ENCODE measurements around the gene SASH1. TPM values are rescaled to one million over a fixed set of nuclear protein-coding genes. Genes with fewer than 3 reads are reported as not detected.

Gene SASH1
- total RNA-seq, 1 experiment from 2014 or later = 11.7 TPM

GRCh38 chr6:148547110-148547509, 204.5 kb downstream of the SASH1 start:
- H3K36me3 ChIP-seq (ENCODE audit: control insufficient read depth in 1 of 2, insufficient read depth in 2 of 2, low read length in 2 of 2) = no peaks in the 10 kb centered on the region
- no peak overlapping the region for H3K4me2 ChIP-seq (ENCODE audit: low read length)
- ChIA-PET POLR2A (no interaction called here), CTCF (no interaction called here), RAD21 (ENCODE audit: low non-redundant PET in 1 of 2, low total read pairs in 2 of 2, uncharacterized antibody in 2 of 2, unreplicated experiment in 2 of 2) (no interaction called here)
- no peaks in the 10 kb centered on the region for H3K79me2 ChIP-seq (ENCODE audit: insufficient read depth, low read length)
- no peaks in the 10 kb centered on the region for H3K27me3 ChIP-seq (ENCODE audit: insufficient read depth, low read length)
- H3K9ac ChIP-seq (ENCODE audit: low read length) = no peak overlapping the region
- no peak overlapping the region for H3K27ac ChIP-seq (ENCODE audit: low read depth, low read length)
- no peak overlapping the region for H2AFZ ChIP-seq (ENCODE audit: low read depth, low read length, poor library complexity, severe bottlenecking)
- intact Hi-C loops (cut with micrococcal nuclease) = no loop called here
- no peak for ATAC-seq
- no peak for TF ChIP-seq YY1 (IDR thresholded peaks at IDR 0.05; ENCODE audit: extremely low read depth, insufficient replicate concordance, low read depth, low read length)
- TF ChIP-seq FOSL1 (IDR thresholded peaks at IDR 0.05; ENCODE audit: low read depth) = no peak
- H3K9me2 ChIP-seq (ENCODE audit: insufficient read depth) = no peaks in the 10 kb centered on the region
- H3K4me1 ChIP-seq (ENCODE audit: control insufficient read depth in 1 of 2, insufficient read depth in 2 of 2, low read length in 2 of 2) = no peaks in the 10 kb centered on the region
- H3K4me3 ChIP-seq (replicated peaks in 1 of 2; ENCODE audit: low read depth in 1 of 2, low read length in 2 of 2) = no peak overlapping the region
- BruUV-seq (replicated peaks) = no TSS peak
- no peaks in the 10 kb centered on the region for H4K20me1 ChIP-seq (ENCODE audit: insufficient read depth)
- no peak for DNase-seq (ENCODE audit: low read depth, low spot score)
- no peaks in the 10 kb centered on the region for H3K9me3 ChIP-seq (ENCODE audit: control insufficient read depth in 1 of 2, insufficient read depth in 1 of 2, low read depth in 1 of 2, low read length in 2 of 2)

GRCh38 chr6:148548065-148548748, 205.6 kb downstream of the SASH1 start:
- no TSS peak for BruUV-seq (replicated peaks)

More at GRCh38 chr6:148548065-148548748, 205.6 kb downstream of the SASH1 start:
- H3K4me3 ChIP-seq (replicated peaks in 1 of 2; ENCODE audit: low read depth in 1 of 2, low read length in 2 of 2) = no peak overlapping the region
- ChIA-PET POLR2A (no interaction called here), RAD21 (ENCODE audit: low non-redundant PET in 1 of 2, low total read pairs in 2 of 2, uncharacterized antibody in 2 of 2, unreplicated experiment in 2 of 2) (no interaction called here), CTCF (no interaction called here)
- ATAC-seq = no peak
- no peaks in the 10 kb centered on the region for H3K4me1 ChIP-seq (ENCODE audit: control insufficient read depth in 1 of 2, insufficient read depth in 2 of 2, low read length in 2 of 2)
- no peak overlapping the region for H3K9ac ChIP-seq (ENCODE audit: low read length)
- no peak for TF ChIP-seq ZNF274 (IDR thresholded peaks at IDR 0.05; ENCODE audit: low read depth, low read length)
- no peak for TF ChIP-seq EGR1 (IDR thresholded peaks at IDR 0.05; ENCODE audit: low read depth)
- TF ChIP-seq SIN3A (IDR thresholded peaks at IDR 0.05; ENCODE audit: low read depth) = no peak
- TF ChIP-seq EZH2phosphoT487 (IDR thresholded peaks at IDR 0.05; ENCODE audit: borderline replicate concordance) = no peak
- no peak for TF ChIP-seq ELF1 (IDR thresholded peaks at IDR 0.05; ENCODE audit: borderline replicate concordance, low read depth)
- no peak for TF ChIP-seq SP1 (IDR thresholded peaks at IDR 0.05; ENCODE audit: low read depth)
- no peak for TF ChIP-seq FOSL1 (IDR thresholded peaks at IDR 0.05; ENCODE audit: low read depth)
- TF ChIP-seq EZH2 (IDR thresholded peaks at IDR 0.05) = no peak
- no peak for TF ChIP-seq RAD21 (IDR thresholded peaks at IDR 0.05; ENCODE audit: low read depth)
- no peak overlapping the region for H2AFZ ChIP-seq (ENCODE audit: low read depth, low read length, poor library complexity, severe bottlenecking)
- H3K79me2 ChIP-seq (ENCODE audit: insufficient read depth, low read length) = no peaks in the 10 kb centered on the region
- no peak overlapping the region for H3K27ac ChIP-seq (ENCODE audit: low read depth, low read length)
- H4K20me1 ChIP-seq (ENCODE audit: insufficient read depth) = no peaks in the 10 kb centered on the region
- H3K9me3 ChIP-seq (ENCODE audit: control insufficient read depth in 1 of 2, insufficient read depth in 1 of 2, low read depth in 1 of 2, low read length in 2 of 2) = no peaks in the 10 kb centered on the region
- no peak overlapping the region for H3K4me2 ChIP-seq (ENCODE audit: low read length)
- H3K27me3 ChIP-seq (ENCODE audit: insufficient read depth, low read length) = no peaks in the 10 kb centered on the region
- no peaks in the 10 kb centered on the region for H3K9me2 ChIP-seq (ENCODE audit: insufficient read depth)
- no peak for DNase-seq (ENCODE audit: low read depth, low spot score)
- intact Hi-C loops (cut with micrococcal nuclease) = no loop called here
- no peaks in the 10 kb centered on the region for H3K36me3 ChIP-seq (ENCODE audit: control insufficient read depth in 1 of 2, insufficient read depth in 2 of 2, low read length in 2 of 2)
